ENCODE data around the gene ZNF3.

GRCh38 chr7:100122568-100122967 lies 41.0 kb upstream of the ZNF3 start:
- TF ChIP-seq POLR2A (IDR thresholded peaks at IDR 0.05; ENCODE audit: low read length): no peak
- TF ChIP-seq GATA1 (IDR thresholded peaks at IDR 0.05; ENCODE audit: low read depth, low read length): no peak
